Measurements from ENCODE around the gene AIP. TPM values are rescaled to one million over a fixed set of nuclear protein-coding genes. Genes with fewer than 3 reads are reported as not detected.

AIP gene
- total and polyA plus RNA-seq, 2 of the 8 experiments (the other 6 are each of a cell fraction or from before 2014, with no cell fraction given): 29.8 to 54.4 TPM

DNA sequence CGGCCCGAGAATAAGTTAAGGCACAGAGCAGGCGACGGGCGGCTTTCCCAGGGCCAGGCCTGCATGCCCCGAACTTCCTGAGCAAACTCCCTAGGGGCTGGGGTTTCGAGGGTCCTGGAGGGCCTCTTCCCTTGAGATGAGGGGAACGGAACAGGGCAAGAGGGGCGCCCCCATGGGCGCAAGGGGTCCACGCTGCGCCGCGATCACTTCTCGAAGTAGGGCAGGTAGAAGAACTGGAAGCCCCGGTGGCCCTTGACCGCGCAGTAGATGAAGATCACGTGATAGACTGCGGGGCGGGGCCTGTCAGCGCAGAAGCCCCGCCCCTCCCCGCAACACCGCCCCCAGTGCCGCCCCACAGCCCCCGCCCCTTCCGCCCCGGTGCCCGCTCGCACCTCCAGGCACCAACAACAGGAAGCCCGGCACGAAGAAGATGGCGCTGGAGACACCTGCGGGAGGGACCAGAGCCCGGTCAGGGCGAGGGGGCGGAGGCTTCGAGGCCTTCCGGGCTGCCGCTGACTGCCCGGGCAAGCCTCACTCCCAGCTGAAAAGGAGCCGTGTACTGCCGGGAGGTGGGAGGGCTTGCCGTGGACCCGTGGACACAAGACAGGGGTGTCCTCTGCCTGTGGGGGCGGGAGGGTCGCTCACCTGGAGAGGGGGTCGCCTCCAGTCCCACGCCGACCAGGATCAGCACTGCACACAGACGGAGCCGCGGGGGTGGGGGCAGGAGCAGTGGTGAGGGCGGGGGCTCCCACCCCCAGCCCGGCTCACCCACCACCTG lies 18.2 kb upstream of the AIP start:
- no peak overlapping the region for H3K14ac ChIP-seq (ENCODE audit: insufficient read length)
- no peak overlapping the region for H3K23ac ChIP-seq (ENCODE audit: insufficient read length)
- H3K18ac ChIP-seq (ENCODE audit: extremely low read depth, low read length): peak overlapping the region; percentile 85; the same call in 1 of the 2 replicates
- peaks cover 2% of the 10 kb centered on the region for H3K79me1 ChIP-seq (ENCODE audit: low read depth, low read length)
- ChIA-PET POLR2A (ENCODE audit: partially characterized antibody) (interaction anchor here (0.7 to 1.9 kb wide), 14 partner anchors 12 to 73 kb away, joined by 3 to 15 read pairs (median 4); partner anchors contain the start of genes AIP, CDK2AP2, GPR152 and PPP1CA), CTCF (ENCODE audit: partially characterized antibody) (interaction anchor here (0.6 to 1.6 kb wide), 6 partner anchors 26 to 160 kb away, joined by 3 to 5 read pairs (median 3); partner anchors contain the start of gene PPP1CA)
- peak overlapping the region; percentile 66; the same call in 1 of the 2 replicates for H2AFZ ChIP-seq (ENCODE audit: low read length)
- peak overlapping the region; percentile 93 for H2BK5ac ChIP-seq (ENCODE audit: low read depth, low read length)
- H3K56ac ChIP-seq (replicated peaks; ENCODE audit: insufficient read length, low read depth, low read length): peak overlapping the region; percentile 75
- no peaks in the 10 kb centered on the region for H3K36me3 ChIP-seq (ENCODE audit: control insufficient read depth in 2 of 4, insufficient read depth in 4 of 4, low read length in 3 of 4)
- H2BK12ac ChIP-seq (ENCODE audit: low read depth, low read length): 0 out of 2 replicates have a peak overlapping the region, but pooled peaks have one; percentile 60
- peak overlapping the region; percentile 95 for H4K8ac ChIP-seq (ENCODE audit: extremely low read depth, insufficient read depth, low read length)
- no peak overlapping the region for H2AK5ac ChIP-seq (ENCODE audit: low read depth, low read length)
- WGBS, 2 experiments (ENCODE audit: extremely low coverage in 1 of 2, insufficient coverage in 1 of 2, insufficient read length in 1 of 2, insufficient replicate concordance in 2 of 2, low coverage in 1 of 2, low lambda C conversion rate in 2 of 2, missing lambda C conversion rate in 1 of 2): 19% methylated on average over 40 of the region's 56 CpGs; no CpG with 5 or more reads in 1 of the 2 experiments
- H3K9ac ChIP-seq (replicated peaks in 1 of 4; ENCODE audit: extremely low read depth in 1 of 4, low read depth in 3 of 4, low read length in 3 of 4): peak overlapping the region; percentile 69 to 93 (median 74)
- H2BK120ac ChIP-seq (replicated peaks; ENCODE audit: low read depth, low read length): no peak overlapping the region
- peaks cover 2 to 14% (median 6%) of the 10 kb centered on the region in 4 experiments; a peak in 6 of 7 replicates for H3K4me1 ChIP-seq (replicated peaks in 1 of 4; ENCODE audit: control insufficient read depth in 3 of 4, insufficient read depth in 4 of 4, low read length in 3 of 4)
- DNase-seq (ENCODE audit: low read depth in 1 of 2, low spot score in 2 of 2): peak; percentile 63 to 89
- no peak for FAIRE-seq
- H3K4me2 ChIP-seq (ENCODE audit: insufficient read depth in 1 of 2, low read depth in 2 of 2, low read length in 2 of 2): peak overlapping the region; percentile 70 to 82
- H3K4ac ChIP-seq (replicated peaks; ENCODE audit: insufficient read length, low read depth, low read length): peak overlapping the region; percentile 67
- peak overlapping the region; percentile 99; the same call in 1 of the 2 replicates for H2BK15ac ChIP-seq (ENCODE audit: low read length)
- H2BK20ac ChIP-seq (ENCODE audit: low read length): no peak overlapping the region
- H4K91ac ChIP-seq (replicated peaks; ENCODE audit: insufficient read length, low read length): peak overlapping the region; percentile 98
- peak overlapping the region; percentile 82 for H4K5ac ChIP-seq (ENCODE audit: insufficient read length, low read depth, low read length)
- peaks cover 0 to 3% of the 10 kb centered on the region in 2 experiments; a peak in 2 of 4 replicates for H3K79me2 ChIP-seq (ENCODE audit: control insufficient read depth in 1 of 2, insufficient read depth in 2 of 2, low read length in 2 of 2)
- H3K27me3 ChIP-seq (replicated peaks in 1 of 4; ENCODE audit: control insufficient read depth in 3 of 4, extremely low read depth in 1 of 4, insufficient read depth in 3 of 4, low read length in 3 of 4): no peaks in the 10 kb centered on the region
- H3K27ac ChIP-seq (ENCODE audit: low read depth, low read length): peak overlapping the region; percentile 87
- peaks cover 0 to 3% of the 10 kb centered on the region in 2 experiments for H4K20me1 ChIP-seq (replicated peaks in 1 of 2; ENCODE audit: control insufficient read depth in 1 of 2, insufficient read depth in 2 of 2, low read length in 2 of 2)
- peaks cover 6% of the 10 kb centered on the region for H3K23me2 ChIP-seq (ENCODE audit: low read depth, low read length)
- no peaks in the 10 kb centered on the region for H3K9me3 ChIP-seq (ENCODE audit: insufficient read depth in 2 of 2, low read depth in 1 of 2, low read length in 1 of 2)
- peak overlapping the region; percentile 76 to 92 (median 85) for H3K4me3 ChIP-seq (ENCODE audit: extremely low read depth in 1 of 4, insufficient read depth in 2 of 4, low read depth in 3 of 4, low read length in 4 of 4)
- TF ChIP-seq EGR1 (IDR thresholded peaks at IDR 0.05; ENCODE audit: borderline replicate concordance, low read depth, low read length) (peak; percentile 51; the same call in 1 of the 2 replicates), POLR2AphosphoS5 (IDR thresholded peaks at IDR 0.05; ENCODE audit: low read depth, low read length) (peak; percentile 56; the same call in 1 of the 2 replicates), PHF8 (conservative IDR thresholded peaks at IDR 0.05; ENCODE audit: low read depth, low read length) (peak; percentile 77), ASH2L (IDR thresholded peaks at IDR 0.05; ENCODE audit: low read length) (peak; percentile 42), SIN3A (conservative IDR thresholded peaks at IDR 0.05 in 1 of 2, IDR thresholded peaks at IDR 0.05 in 1 of 2; ENCODE audit: low read depth in 1 of 2, low read length in 2 of 2) (peak in 1 of 2 experiments; percentile 85; a peak in 1 of 4 replicates), KDM5A (IDR thresholded peaks at IDR 0.05; ENCODE audit: low read length) (peak; percentile 54; the same call in 1 of the 2 replicates), KDM4A (IDR thresholded peaks at IDR 0.05; ENCODE audit: low read depth, low read length, severe bottlenecking) (peak; percentile 37), TBP (IDR thresholded peaks at IDR 0.05; ENCODE audit: low read depth, low read length) (0 out of 2 replicates have a peak, but pooled peaks have one; percentile 20), SIX5 (IDR thresholded peaks at IDR 0.05; ENCODE audit: low read depth, low read length) (no peak), RAD21 (IDR thresholded peaks at IDR 0.05 in 1 of 2, conservative IDR thresholded peaks at IDR 0.05 in 1 of 2; ENCODE audit: low read depth in 2 of 2, low read length in 2 of 2) (no peak)

All from H1 (cell line).